Muscle layer of colon (tissue), 2 donors: ENCODE measurements around the gene RGS9.
"Not testable (repeated sequence)": the region's sequence is repeated elsewhere in the genome, so short reads cannot be mapped to it uniquely, and the experiment has no call there.

Experiments
- H3K27ac ChIP-seq: one replicate; pipeline ENCODE4 v1.7.0; 2013; ENCODE audit warnings: low read depth, mild to moderate bottlenecking, low read length, moderate library complexity
- H3K27me3 ChIP-seq, 2 donors: one replicate each; pipeline ENCODE4 v1.7.0; 2013; ENCODE audit warnings: low read length in 2 of 2, mild to moderate bottlenecking in 2 of 2; ENCODE audit not compliant: insufficient read depth in 2 of 2, control insufficient read depth in 1 of 2
- H3K36me3 ChIP-seq: one replicate; pipeline ENCODE4 v1.7.0; 2013; ENCODE audit warnings: mild to moderate bottlenecking, low read length; ENCODE audit not compliant: insufficient read depth
- H3K4me1 ChIP-seq: one replicate; pipeline ENCODE4 v1.7.0; 2013; ENCODE audit warnings: mild to moderate bottlenecking, low read length; ENCODE audit not compliant: insufficient read depth
- H3K4me3 ChIP-seq, 2 donors: one replicate each; pipeline ENCODE4 v1.7.0; 2013; ENCODE audit warnings: low read length in 2 of 2, low read depth in 1 of 2, mild to moderate bottlenecking in 1 of 2, moderate library complexity in 1 of 2
- H3K9ac ChIP-seq: one replicate; pipeline ENCODE4 v1.7.0; 2013; ENCODE audit warnings: low read length
- H3K9me3 ChIP-seq: one replicate; pipeline ENCODE4 v1.7.0; 2013; ENCODE audit warnings: mild to moderate bottlenecking, low read length
- donor health status: abdominal sarcoma.
- donor health status: Adenocarcinoma of cecum.

RGS9 gene

DNA sequence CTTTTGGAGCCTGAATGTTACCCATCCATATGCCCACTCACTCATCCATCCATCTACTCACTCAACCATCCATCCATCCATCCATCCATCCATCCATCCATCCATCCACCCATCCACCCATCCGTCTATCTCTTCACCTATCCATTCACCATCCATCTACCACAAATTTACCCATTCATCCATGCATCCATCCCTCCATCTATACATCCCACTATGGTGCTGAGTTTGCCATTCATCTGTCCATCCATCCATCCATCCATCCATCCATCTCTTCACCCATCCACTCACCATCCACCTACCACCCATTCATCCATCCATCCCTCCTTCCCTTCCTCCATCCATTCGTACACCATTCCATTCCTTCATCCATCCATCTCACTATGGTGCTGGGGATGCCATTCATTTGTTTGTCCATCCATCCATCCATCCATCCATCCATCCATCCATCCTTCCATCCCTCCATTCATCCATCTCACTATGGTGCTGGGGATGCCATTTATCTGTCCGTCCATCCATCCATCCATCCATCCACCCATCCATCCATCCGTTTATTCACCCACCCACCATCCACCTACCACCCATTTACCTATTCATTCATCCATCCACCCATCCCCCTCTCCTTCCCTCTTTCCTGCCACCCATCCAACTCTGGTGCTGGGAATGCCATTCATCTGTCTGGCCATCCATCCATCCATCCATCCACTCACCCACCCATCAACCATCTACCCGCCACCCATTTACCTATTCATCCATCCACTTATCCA, 39.7 kb downstream of the RGS9 start:
- no peaks in the 10 kb centered on the region for H3K27me3 ChIP-seq
- H3K4me1 ChIP-seq: no peaks in the 10 kb centered on the region
- no peak overlapping the region for H3K27ac ChIP-seq
- no peaks in the 10 kb centered on the region for H3K36me3 ChIP-seq
- H3K4me3 ChIP-seq: no peak overlapping the region
- H3K9ac ChIP-seq: no peak overlapping the region
- H3K9me3 ChIP-seq: no peaks in the 10 kb centered on the region

DNA sequence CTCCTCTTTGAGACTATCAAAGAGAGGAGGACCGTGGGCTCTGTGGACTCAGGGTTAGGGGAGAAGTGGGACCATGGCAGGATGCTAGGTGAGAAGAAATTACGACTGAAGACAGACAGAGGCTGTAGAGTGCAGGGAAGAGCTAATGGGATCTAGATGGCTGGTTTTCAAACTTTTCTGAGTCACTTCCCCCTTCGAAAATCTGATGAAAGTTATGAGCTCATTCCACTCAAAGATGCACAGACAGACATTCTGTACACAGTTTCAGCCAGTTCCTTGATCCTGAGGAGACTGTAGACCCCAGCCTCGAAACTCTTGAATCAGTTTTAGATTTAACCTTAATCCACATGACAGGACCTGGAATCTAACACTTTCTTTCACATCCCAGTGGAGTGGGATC, 40.7 kb downstream of the RGS9 start:
- Histone ChIP-seq H3K27me3 (no peaks in the 10 kb centered on the region), H3K9me3 (no peaks in the 10 kb centered on the region), H3K9ac (no peak overlapping the region), H3K4me3 (no peak overlapping the region), H3K36me3 (no peaks in the 10 kb centered on the region), H3K27ac (no peak overlapping the region), H3K4me1 (no peaks in the 10 kb centered on the region)

DNA sequence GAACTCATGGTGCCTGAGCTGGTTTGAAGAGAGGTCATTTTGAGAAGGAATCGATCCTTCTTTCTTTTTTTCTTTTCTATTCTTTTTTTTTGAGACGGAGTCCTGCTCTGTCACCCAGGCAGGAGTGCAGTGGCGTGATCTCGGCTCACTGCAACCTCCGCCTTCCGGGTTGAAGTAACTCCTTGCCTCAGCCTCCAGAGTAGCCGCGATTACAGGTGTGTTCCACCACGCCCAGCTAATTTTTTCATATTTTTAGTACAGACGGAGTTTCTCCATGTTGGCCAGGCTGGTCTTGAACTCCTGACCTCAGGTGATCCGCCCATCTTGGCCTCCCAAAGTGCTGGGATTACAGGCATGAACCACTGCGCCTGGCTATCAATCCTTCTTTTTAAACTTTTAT, 43.1 kb downstream of the RGS9 start:
- not testable (repeated sequence) for H3K4me1 ChIP-seq, H3K27me3 ChIP-seq, H3K36me3 ChIP-seq, H3K4me3 ChIP-seq, H3K9me3 ChIP-seq, H3K9ac ChIP-seq, H3K27ac ChIP-seq

DNA sequence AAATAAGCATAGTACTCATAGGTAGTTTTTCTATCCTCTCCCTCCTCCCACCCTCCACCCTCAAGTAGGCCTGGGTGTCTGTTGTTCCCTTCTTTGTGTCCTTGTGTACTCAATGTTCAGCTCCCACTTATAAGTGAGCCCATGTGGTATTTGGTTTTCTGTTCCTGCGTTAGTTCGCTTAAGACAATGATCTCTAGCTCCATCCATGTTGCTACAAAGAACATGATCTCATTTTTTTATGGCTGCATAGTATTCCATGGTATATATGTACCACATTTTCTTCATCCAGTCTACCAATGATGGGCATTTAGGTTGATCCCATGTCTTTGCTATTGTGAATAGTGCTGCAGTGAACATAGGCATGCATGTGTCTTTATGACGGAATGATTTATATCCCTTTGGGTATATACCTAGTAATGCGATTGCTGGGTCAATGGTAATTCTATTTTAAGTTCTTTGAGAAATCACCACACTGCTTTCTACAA, 43.6 kb downstream of the RGS9 start:
- H3K27me3 ChIP-seq, H3K27ac ChIP-seq, H3K9ac ChIP-seq, H3K4me1 ChIP-seq, H3K9me3 ChIP-seq, H3K36me3 ChIP-seq, H3K4me3 ChIP-seq: not testable (repeated sequence)

DNA sequence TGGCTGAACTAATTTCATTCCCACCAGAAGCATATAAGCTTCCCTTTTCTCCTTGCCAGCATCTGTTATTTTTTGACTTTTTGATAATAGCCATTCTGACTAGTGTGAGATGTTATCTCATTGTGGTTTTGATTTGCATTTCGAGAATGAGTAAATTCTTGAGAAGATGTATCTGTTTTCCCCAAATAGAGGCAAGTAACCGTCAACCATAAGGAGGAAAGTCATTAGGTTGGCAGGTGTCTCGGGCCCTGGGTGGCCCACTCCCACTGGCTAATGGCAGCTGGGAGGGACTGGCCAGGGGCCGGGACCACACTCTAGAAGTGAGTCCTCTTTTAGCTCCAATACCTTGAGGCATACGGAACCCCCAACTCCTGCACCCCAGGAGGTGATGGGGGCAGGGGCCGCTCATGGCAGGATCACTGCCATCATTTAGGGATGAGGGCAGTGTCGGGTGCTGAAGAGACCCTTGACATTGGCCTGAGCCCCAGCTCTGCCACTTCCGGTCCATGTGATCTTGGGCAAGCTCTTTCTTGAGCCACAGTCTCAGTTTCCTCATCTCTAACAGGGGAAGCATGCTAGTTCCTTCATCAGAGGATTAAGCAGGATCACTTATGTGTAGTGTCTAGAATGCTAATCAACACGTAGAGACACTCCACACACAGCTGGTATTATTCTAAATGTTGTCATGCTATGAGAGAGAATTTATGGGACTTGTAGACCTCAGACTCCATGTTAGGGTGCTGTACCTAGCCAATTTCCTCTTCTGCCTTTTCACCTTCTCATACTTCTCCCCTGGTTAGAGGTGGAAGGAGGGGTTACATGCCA, 44.3 kb downstream of the RGS9 start:
- no peak overlapping the region for H3K4me3 ChIP-seq
- no peaks in the 10 kb centered on the region for H3K36me3 ChIP-seq
- H3K4me1 ChIP-seq: peaks cover 10% of the 10 kb centered on the region
- H3K27ac ChIP-seq: no peak overlapping the region
- no peak overlapping the region for H3K9ac ChIP-seq
- H3K27me3 ChIP-seq: no peaks in the 10 kb centered on the region
- H3K9me3 ChIP-seq: no peaks in the 10 kb centered on the region

DNA sequence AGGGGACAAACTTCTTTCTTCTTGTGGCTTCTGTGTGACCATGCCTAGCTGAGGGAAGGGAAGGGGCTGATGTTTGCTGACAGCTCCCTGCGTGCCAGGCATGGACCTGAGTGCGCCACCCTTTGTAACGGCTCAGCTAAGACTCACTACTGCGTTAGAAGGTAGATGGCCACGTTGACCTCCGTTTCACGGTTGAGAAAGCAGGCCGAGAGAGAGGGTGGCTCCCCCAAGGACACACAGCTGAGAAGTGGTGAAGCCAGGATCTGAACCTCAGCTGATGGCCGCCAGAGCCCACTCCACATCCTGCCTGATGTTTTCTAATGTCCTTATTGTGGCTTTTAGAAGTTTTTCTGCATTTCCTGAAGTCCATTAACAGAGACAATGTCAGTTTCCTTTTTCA, 45.1 kb downstream of the RGS9 start:
- Histone ChIP-seq H3K4me1 (peaks cover 10% of the 10 kb centered on the region), H3K27me3 (no peaks in the 10 kb centered on the region), H3K9me3 (no peaks in the 10 kb centered on the region), H3K4me3 (no peak overlapping the region), H3K9ac (no peak overlapping the region), H3K27ac (no peak overlapping the region), H3K36me3 (no peaks in the 10 kb centered on the region)

DNA sequence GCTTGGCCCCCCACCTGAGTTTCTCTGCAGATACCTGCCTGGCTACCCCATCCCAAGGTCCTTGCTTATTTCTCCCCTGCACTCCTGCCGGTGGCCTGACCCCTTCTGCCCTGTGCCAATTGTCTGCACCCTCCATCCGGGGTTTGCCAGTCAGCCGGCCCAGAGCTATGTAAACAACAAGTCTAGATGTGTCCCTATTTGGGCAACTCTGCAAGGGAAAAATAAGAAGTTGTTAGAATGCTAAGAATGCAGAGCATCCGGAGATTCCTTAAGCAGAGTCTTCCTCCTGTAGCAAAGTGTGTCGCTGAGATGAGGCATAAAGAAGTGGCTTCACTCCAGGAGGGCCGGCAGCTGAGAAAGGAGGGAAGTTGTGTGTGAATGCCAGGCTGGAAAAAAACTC, 46.6 kb downstream of the RGS9 start:
- no peak overlapping the region for H3K4me3 ChIP-seq
- H3K9ac ChIP-seq: no peak overlapping the region
- no peaks in the 10 kb centered on the region for H3K27me3 ChIP-seq
- H3K9me3 ChIP-seq: no peaks in the 10 kb centered on the region
- H3K27ac ChIP-seq: no peak overlapping the region
- no peaks in the 10 kb centered on the region for H3K36me3 ChIP-seq
- peaks cover 10% of the 10 kb centered on the region for H3K4me1 ChIP-seq

DNA sequence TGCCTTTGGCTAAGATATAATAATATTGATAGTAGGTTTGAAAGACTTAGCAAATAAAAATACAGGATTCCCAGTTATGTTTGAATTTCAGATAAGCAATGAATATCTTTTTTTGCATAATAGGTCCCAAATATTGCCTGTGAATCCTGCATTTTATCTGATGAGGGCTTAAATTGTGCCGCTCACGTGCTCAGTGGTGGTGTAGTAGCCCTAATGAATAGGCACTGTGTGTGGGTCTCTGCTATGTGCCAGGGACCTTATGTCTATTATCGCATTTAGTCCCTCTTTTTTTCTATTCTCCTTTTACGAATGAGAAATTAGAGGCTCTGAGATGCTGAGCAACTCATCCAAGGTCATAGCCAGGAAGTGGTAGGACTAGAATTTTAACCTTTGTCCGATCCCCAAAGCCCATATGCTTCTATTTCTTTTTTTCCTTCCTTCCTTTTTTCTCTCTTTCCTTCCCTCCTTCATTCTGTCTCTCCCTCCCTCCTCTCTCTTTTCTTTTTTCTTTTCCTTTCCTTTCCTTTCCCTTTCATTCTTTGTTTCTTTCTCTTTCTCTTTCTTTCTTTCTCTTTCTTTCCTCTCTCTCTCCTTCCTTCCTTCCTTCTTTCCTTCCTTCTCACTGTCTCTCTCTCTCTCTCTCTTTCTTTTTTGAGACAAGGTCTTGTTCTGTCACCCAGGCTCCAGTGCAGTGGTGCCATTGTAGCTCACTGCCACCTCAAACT, 47.2 kb downstream of the RGS9 start:
- no peak overlapping the region for H3K4me3 ChIP-seq
- H3K27ac ChIP-seq: no peak overlapping the region
- H3K9ac ChIP-seq: no peak overlapping the region
- H3K36me3 ChIP-seq: no peaks in the 10 kb centered on the region
- H3K9me3 ChIP-seq: no peaks in the 10 kb centered on the region
- H3K4me1 ChIP-seq: peaks cover 10% of the 10 kb centered on the region
- no peaks in the 10 kb centered on the region for H3K27me3 ChIP-seq

DNA sequence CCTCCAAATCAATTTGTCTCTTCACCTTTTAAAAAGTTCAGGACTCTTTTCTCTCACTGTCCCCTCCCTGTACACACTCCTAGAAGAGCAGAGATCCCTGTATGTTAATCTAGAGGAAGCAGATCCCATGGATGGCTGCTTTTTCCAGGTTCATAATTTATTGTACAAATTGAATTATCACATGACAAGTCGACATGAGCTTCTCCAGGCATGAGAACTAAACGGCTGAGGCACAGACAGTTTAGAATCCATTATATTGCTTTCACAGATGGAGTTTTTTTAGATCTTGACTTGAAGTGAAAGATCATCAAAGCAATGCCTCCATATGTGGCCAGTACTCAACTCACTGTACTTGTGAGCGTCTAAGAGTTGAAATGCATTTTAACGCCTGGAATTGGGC, 47.9 kb downstream of the RGS9 start:
- Histone ChIP-seq H3K27ac (no peak overlapping the region), H3K27me3 (no peaks in the 10 kb centered on the region), H3K9me3 (no peaks in the 10 kb centered on the region), H3K9ac (no peak overlapping the region), H3K4me1 (peaks cover 10% of the 10 kb centered on the region), H3K4me3 (no peak overlapping the region), H3K36me3 (no peaks in the 10 kb centered on the region)

DNA sequence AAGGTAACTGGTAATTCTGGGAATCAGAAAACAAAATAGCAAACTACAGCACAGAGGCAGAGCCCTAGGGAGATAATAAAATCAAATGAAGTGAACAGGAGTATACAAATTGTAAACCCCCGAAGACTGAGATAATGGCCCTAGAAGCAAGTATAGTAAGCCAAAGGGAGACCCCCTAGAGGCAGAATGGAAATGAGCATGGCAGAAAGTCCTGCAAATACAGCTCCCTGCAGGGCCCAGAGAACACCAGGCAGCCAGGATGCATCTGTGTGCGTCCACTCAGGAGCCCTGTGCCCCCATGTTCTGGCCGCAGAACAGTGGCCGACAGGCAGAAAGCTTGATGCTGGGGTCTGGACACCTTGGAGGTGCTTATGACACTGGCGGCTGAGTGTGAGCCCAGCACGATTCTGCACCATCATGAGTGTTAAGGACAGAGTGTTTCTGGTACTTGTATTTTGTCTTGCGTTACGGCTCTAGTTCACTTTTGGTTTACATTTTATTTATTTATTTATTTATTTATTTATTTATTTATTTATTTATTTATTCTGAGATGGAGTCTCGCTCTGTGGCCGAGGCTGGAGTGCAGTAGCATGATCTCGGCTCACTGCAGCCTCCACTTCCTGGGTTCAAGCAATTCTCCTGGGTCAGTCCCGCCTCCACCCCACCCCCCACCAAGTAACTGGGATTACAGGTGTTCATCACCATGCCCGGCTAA, 48.7 kb downstream of the RGS9 start:
- Histone ChIP-seq H3K27me3 (no peaks in the 10 kb centered on the region), H3K9me3 (no peaks in the 10 kb centered on the region), H3K9ac (no peak overlapping the region), H3K4me3 (no peak overlapping the region), H3K4me1 (peaks cover 10% of the 10 kb centered on the region), H3K27ac (no peak overlapping the region), H3K36me3 (no peaks in the 10 kb centered on the region)
